Measurements from ENCODE around the gene PRR22. TPM values are rescaled to one million over a fixed set of nuclear protein-coding genes. Genes with fewer than 3 reads are reported as not detected.
A peak's percentile ranks its signal among the peaks of the same experiment; 100 is the strongest.

Gene PRR22
- total RNA-seq, 1 experiment from 2014 or later = 8.1 TPM

GRCh38 chr19:5803752-5804515 is 19.4 kb upstream of the PRR22 start:
- H3K9me3 ChIP-seq (ENCODE audit: control insufficient read depth, low read depth, low read length) = no peaks in the 10 kb centered on the region
- no peak overlapping the region for H2BK5ac ChIP-seq (ENCODE audit: insufficient read length, low read length)
- no peak overlapping the region for H4K5ac ChIP-seq (ENCODE audit: insufficient read length, low read depth, low read length)
- Mint-ChIP-seq H3K27ac (peak overlapping the region in 1 of 3 experiments; percentile 89; a peak in 2 of 7 replicates), H3K4me3 (peak overlapping the region; percentile 62 to 81), H3K27me3 (ENCODE audit: low read depth) (peaks cover 50% of the 10 kb centered on the region), H3K4me1 (peaks cover 16 to 30% of the 10 kb centered on the region in 2 experiments), H3K36me3 (ENCODE audit: insufficient read depth in 1 of 3, low read depth in 3 of 3) (peaks cover 0 to 4% (median 0%) of the 10 kb centered on the region in 3 experiments; a peak in 2 of 7 replicates), H3K9me3 (peaks cover 0 to 4% of the 10 kb centered on the region in 2 experiments; a peak in 3 of 5 replicates)
- no peaks in the 10 kb centered on the region for H3K79me2 ChIP-seq (ENCODE audit: insufficient read depth, low read length)
- H3K23ac ChIP-seq (ENCODE audit: insufficient read length, low read depth, low read length) = no peak overlapping the region
- no CpG with 5 or more reads among the region's 54 CpGs for WGBS (ENCODE audit: extremely low coverage, insufficient read length, low lambda C conversion rate)
- no peak overlapping the region for H2BK15ac ChIP-seq (ENCODE audit: low read depth, low read length)
- H2AK5ac ChIP-seq (ENCODE audit: insufficient read length, low read length) = no peak overlapping the region
- no peak overlapping the region for H4K91ac ChIP-seq (ENCODE audit: insufficient read length, low read depth, low read length)
- no peak overlapping the region for H4K8ac ChIP-seq (replicated peaks; ENCODE audit: insufficient read length, low read depth, low read length)
- peak overlapping the region; percentile 47 for H3K18ac ChIP-seq (ENCODE audit: insufficient read length, low read depth, low read length)
- H3K23me2 ChIP-seq (ENCODE audit: insufficient read length, low read depth, low read length, poor library complexity, severe bottlenecking) = peaks cover 6% of the 10 kb centered on the region
- H3K79me1 ChIP-seq (ENCODE audit: insufficient read depth, low read depth, low read length, poor library complexity, severe bottlenecking) = no peaks in the 10 kb centered on the region
- no peaks in the 10 kb centered on the region for H3K4me1 ChIP-seq (ENCODE audit: insufficient read depth, low read length)
- H3K56ac ChIP-seq (ENCODE audit: insufficient read length, low read depth, low read length) = no peak overlapping the region
- peak; percentile 97 for DNase-seq
- peak; percentile 99 for TF ChIP-seq CTCF (conservative IDR thresholded peaks at IDR 0.05)
- no peak overlapping the region for H2AFZ ChIP-seq (ENCODE audit: low read length)
- peak overlapping the region; percentile 31 for H3K4me2 ChIP-seq (ENCODE audit: insufficient read depth, insufficient read length, low read length)
- no peak overlapping the region for H2BK120ac ChIP-seq (ENCODE audit: low read depth, low read length, poor library complexity, severe bottlenecking)
- no peak overlapping the region for H3K14ac ChIP-seq (ENCODE audit: insufficient read depth, low read length)
- no peak overlapping the region for H3K4ac ChIP-seq (ENCODE audit: low read depth, low read length)
- H3T11ph ChIP-seq (ENCODE audit: low read length) = no peak overlapping the region
- H2BK20ac ChIP-seq (ENCODE audit: low read depth, low read length, poor library complexity, severe bottlenecking) = no peak overlapping the region
- no peaks in the 10 kb centered on the region; the same call in 1 of the 2 replicates for H3K27me3 ChIP-seq (ENCODE audit: insufficient read depth, low read length)
- no peak overlapping the region for H3K9ac ChIP-seq (ENCODE audit: extremely low read depth, insufficient read length, low read length)
- H4K20me1 ChIP-seq (ENCODE audit: control insufficient read depth, insufficient read depth, insufficient read length) = no peaks in the 10 kb centered on the region
- H2BK12ac ChIP-seq (ENCODE audit: insufficient read length, low read depth, low read length) = no peak overlapping the region
- no peak overlapping the region for H3K27ac ChIP-seq (ENCODE audit: insufficient read length, low read depth, low read length)

Measured in H9 (cell line).